Measurements from ENCODE around the gene CHDH.

CHDH gene

DNA sequence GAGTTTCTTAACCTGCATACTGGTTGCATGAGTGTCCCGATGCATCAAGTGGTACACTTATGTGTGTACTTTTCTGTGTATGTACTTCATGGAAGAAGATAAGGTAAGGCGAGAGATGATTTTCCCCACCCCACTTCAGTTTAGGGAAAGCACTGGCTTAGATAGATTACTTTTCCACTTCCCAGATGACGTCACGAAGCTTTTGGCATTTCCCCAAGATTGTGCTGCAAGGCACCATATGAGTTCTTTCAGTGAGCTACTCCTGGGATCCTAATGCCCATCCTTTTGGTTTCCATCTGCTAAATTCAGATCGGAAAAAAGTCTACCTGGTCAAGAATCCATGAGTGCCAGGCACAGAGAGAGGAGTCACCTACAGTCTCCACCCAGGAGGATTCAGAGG lies 4.7 kb upstream of the CHDH start:
- no peak for DNase-seq (ENCODE audit: low read depth)

GRCh38 chr3:53849916-53850315 lies 3.7 kb upstream of the CHDH start:
- DNase-seq (ENCODE audit: low read depth): no peak

- no peak for DNase-seq (ENCODE audit: low read depth)
Measured at GRCh38 chr3:53846851-53847155, 584 bp upstream of the CHDH start.

DNA sequence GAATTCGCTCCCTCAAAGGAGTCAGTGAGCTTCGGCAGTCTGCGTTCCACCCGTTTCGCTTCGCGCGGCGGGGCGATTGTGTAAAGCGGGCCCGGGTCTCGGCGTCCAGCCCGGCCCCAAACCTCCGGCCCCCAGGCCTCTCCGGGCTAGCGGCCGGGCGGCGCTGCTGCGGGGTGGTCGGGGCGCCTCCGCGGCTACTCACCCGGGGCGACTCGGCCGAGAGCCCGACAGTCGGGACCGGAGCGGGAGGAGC lies 412 bp downstream of the CHDH start:
- no peak for DNase-seq (ENCODE audit: low read depth)

DNA sequence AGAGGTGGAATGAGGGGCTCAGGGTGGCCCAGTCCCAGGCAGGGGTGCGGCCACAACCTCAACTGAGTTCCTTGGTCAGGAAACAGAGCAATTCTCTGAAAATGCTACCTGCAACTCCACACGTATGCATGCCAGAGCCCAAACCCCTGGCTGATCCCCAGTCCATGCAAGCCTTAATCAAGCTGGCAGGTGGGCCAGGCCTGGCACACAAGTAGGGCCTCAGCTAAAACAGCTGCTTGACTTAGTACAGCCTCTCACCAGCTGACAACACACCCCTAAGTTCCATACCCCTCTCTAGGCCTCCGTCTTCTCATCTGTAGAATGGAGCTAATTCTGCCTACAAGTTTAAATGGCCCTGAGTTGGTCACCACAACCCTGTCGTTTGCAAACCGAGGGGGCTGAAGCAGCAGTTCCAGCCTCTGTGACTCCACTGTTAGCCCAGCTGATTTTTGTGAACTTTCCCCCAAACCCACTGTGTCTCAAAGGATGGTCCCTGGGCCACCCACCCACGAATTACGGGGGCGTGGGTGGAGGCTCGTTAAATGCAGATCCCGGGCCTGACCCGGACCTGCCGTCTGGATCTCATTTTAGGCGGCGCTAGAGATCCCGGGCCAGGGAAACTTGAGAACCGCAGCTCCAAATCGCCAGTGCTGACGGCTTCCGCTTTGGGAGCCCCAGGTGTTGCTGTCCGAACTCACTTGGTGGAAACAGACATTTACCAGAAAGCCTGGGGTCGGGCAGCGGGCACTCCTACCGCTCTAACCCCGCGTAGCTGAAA lies 927 bp downstream of the CHDH start:
- DNase-seq (ENCODE audit: low read depth): no peak

- DNase-seq (ENCODE audit: low read depth): no peak
Measured at GRCh38 chr3:53844262-53845102, 1.7 kb downstream of the CHDH start.

DNA sequence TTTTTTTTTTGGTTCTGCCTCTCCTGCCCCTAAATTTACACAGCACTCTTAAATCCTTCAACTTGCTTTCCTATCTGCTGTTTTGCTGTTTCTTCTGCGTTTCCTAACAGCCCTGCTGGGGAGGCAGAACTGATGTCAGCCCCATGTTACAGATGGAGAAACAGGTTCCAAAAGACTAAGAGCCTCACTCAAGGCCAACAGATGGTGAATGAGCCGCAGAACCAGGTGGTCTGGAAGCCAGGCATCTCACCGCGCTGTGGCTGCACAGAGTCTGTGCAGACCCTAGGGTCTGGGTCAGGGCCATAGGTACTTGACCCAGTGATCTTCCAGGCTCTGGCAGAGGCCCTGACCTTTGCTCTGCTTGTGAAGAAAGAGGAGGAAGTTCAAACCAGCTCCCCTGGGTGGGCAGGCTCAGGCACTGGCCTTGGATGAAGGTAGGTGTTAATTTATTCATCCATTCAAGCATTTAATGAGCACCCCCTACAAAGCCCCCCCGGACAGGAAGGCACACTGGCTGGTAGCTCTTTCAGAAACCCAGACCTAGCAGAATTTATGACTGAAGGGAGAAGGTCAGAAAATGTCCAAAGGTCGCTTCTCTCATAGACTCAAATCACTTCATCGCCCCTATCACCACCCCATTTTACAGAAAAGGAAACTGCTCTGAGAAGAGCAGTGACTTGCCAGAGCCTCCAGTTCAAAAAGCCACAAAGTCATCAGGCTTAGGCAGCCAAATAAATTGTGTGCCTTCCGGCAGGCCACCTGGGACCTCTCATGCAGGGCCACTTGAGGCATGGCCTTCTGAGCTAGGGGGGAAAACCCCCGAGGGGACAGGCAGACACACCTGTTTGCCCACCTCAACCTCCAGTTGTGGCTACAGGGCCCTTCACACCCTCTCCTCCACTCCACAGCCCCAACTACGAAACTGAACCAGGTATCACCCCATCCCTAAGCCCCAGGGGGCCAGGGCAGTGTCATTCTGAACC lies 2.7 kb downstream of the CHDH start:
- DNase-seq (ENCODE audit: low read depth): no peak

GRCh38 chr3:53842436-53843194 lies 3.6 kb downstream of the CHDH start:
- DNase-seq (ENCODE audit: low read depth): no peak

GRCh38 chr3:53841296-53841695 lies 4.9 kb downstream of the CHDH start:
- no peak for DNase-seq (ENCODE audit: low read depth)

DNA sequence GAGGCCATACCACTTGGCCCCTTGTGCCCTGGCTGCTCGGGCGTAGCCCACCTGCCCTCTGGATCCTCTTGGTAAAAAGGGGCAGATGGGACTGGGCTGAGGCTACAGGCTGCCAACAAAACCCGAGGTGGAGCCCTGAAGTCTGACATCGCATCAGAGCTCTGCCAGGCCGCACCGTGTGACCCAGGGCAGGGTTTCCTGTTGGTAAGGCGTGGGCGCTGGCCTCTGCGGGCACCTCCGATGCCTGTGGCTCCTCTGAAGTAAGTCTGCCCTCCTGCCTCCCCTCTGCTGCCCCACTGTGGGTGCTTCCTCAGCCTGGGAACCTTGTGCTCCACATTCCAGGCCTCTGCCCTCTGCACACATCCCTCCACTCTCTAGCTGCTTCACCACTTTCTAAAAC lies 8.9 kb downstream of the CHDH start:
- DNase-seq (ENCODE audit: low read depth): no peak

GRCh38 chr3:53836084-53836872 lies 9.9 kb downstream of the CHDH start:
- DNase-seq (ENCODE audit: low read depth): no peak

DNA sequence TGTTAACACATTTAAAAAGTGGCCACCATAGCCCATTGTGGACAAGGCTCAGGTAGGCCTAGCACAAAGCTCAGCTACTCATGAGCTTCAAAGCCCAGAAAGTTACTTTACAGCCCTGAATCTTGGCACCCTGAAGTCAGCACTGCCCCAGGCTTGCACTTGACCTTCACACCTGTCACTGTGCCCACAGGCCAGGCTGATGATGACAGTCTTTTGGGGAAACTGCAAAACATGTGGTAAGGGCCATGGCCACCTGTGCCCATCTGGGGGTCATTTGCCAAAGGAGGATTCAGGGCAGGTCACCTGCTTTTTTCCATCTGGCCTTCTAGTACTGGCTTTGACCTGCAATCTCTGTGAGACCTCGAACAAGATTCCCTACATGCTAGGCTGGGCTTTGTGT lies 11.0 kb downstream of the CHDH start:
- no peak for DNase-seq (ENCODE audit: low read depth)

DNA sequence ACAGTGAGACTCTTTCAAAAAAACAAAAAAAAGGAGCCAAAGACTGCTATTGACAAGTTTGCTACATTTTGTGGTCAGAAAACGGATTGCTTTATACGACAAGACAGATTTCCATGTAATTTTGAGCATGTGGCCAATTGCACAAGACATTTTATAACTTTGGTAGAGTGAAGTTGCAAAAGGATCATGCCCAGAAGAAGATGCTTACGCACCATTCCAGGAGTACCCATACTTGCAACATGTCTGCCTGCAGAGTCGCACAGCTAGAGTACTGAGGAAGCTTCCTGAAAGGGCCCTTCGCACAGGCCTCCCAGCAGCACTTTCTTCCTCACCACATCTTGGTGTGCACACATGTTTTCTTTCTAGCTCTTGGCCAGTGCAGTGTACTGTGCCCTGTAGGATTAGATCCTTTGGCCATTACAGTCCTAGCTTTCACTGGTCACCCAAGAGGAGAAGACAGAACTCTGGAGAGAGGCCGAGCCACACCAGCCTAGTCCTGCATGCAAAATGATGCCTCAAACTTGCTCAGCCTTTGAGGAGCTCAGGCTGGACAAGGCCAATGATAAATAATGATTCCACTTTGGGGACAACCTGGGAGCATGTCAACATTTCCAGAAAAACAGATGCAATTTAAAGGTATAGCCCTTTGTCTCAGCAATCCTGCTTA lies 11.7 kb downstream of the CHDH start:
- no peak for DNase-seq (ENCODE audit: low read depth)

DNA sequence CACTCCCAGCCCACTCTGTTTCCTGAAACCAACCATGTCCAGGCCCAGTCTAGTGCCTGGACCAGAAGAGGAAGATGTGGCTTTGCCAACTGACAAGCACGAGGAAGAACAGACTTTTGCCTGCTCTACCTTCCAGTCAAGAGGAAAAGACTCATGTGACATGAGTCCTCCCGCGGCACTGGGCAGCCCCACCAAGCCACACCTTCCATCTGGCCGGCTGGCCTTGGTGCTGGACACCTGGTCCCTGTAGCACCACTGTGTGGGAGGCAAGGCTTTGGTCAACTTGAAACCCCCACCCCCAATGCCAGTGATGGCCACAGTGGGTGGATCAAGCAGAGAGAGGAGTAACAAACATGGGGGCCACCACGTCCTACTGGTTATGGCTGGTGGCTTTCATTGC lies 12.5 kb downstream of the CHDH start:
- DNase-seq (ENCODE audit: low read depth): no peak

- no peak for DNase-seq (ENCODE audit: low read depth)
Measured at GRCh38 chr3:53833053-53833645, 13.1 kb downstream of the CHDH start.

DNA sequence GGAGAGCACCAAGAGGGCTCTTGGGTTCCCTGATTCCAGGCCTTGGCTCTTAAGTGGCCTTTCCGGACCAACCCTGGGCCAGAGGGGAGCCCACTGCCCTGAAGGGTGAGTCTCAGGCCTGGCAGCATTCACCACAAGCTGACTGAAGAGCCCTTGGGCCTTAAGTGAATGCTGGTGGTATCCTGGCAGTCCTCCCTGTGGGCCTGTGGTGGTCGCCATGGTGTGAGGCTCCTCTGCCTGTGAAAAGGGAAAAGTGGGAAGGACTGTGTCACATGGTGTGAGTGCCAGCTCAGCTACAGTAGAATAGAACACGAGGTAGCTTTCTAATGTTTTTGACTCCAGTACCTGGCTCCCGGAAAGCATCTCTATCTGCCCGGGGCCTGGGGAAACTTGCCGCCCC lies 15.3 kb downstream of the CHDH start:
- no peak for DNase-seq (ENCODE audit: low read depth)

- no peak for DNase-seq (ENCODE audit: low read depth)
Measured at GRCh38 chr3:53829605-53830004, 16.6 kb downstream of the CHDH start.

DNA sequence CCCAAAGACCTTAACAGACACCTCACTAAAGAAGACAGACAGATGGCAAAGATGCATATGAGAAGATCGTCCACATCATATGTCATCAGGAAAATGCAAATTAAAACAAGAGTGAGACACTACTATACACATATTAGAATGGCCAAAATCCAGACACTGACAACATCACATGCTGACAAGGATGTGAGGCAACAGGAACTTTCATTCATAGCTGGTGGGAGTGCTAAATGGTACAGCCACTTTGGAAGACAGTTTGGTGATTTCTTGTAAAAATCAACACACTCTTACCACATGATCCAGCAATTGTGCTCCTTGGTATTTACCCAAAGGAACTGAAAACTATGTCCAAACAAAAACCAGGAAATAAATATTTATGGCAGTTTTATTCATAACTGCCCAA lies 17.6 kb downstream of the CHDH start:
- DNase-seq (ENCODE audit: low read depth): no peak

- DNase-seq (ENCODE audit: low read depth): no peak
Measured at GRCh38 chr3:53826048-53826447, 20.2 kb downstream of the CHDH start.

GRCh38 chr3:53824795-53825194 lies 21.4 kb downstream of the CHDH start:
- no peak for DNase-seq (ENCODE audit: low read depth)

All from CMK (cell line).